Measurements from ENCODE around the gene FPR3. TPM values are rescaled to one million over a fixed set of nuclear protein-coding genes. Genes with fewer than 3 reads are reported as not detected.
"Not testable (repeated sequence)": the region's sequence is repeated elsewhere in the genome, so short reads cannot be mapped to it uniquely, and the experiment has no call there.

Gene FPR3
- total RNA-seq, 1 donor from 2014 or later, result 1.6 TPM

DNA sequence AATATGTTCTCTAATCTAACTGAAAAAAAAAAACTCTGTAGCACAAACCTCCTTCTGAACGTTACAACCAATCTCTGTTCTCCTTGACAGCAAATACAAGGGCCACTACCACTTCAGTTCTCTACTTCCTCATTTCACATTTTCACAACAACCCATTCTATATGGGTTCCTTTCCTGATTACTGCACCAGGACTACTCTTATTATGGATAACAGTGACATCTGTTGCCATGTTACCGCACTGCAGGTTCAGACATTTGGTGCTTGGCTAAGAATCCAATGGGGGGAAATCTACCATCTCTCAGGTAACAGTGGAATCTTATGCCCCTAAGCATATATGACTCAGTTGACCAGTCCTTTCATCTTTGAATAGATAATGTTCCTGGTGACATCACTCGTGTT lies 11.6 kb upstream of the FPR3 start:
- no peak for ATAC-seq
- DNase-seq (ENCODE audit: low spot score), result no peak

DNA sequence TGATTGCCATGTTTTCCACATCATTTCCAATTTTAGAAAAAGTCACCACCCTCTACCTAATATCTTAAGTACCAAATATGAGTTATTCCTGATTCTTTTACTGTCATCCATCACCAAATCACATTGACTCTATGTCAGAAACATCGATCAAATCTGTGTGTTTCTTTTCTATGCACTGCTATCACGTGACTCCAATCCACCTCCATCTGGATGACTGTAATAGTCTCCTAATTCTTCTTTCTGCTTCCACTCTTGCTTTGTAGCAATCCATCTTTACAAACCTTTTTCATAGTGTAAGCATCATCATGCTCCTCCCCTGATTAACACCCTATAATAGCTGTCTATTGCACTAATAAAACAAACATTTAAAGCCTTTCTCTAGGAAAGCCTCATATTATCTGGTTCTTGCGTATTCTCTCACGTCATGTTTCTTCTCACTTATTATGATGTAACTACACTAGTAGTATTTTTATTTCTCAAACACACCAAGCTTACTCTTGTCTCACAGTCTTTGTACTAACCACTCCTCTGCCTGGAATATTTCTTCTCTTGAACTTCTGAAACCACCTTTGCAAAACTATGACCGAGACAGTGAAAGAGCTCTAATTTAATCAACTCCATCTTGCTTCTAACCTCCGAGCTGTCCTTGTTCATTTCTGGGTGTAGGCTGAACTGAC lies 10.7 kb upstream of the FPR3 start:
- ATAC-seq (no peak), DNase-seq (ENCODE audit: low spot score) (no peak)

DNA sequence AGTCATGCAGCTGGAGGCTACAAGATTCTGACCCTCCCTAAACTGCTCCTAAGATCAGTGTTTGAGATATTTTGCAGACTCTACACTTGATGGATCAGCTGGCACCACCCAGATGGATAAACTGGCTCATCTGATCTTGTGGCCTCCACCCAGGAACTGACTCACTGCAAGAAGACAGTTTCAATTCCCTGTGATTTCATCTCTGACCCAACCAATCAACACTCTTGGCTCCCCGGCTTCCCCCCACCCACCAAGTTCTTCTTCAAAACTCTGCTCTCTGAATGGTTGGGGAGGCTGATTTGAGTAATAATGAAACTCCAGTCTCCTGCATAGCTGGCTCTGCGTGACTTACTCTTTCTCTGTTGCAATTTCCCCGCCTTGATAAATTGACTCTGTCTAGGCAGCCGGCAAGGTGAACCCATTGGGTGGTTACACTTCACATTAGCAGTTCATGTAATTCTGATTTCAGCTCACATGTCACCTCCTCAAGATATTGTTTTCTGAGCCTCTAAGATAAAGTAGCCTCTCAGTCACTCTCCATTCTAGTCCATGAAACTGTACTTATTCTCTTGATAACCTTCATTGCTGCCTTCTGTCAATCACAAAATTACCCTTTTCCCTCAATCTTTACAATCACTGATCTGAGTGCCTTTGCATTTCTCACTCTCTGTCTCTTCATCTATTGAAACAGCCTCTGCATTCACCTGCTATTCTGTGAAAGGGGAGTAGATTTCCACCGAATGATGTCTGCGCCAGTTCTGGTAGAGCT lies 9.9 kb upstream of the FPR3 start:
- DNase-seq (ENCODE audit: low spot score) (no peak), ATAC-seq (peak; percentile 31)

DNA sequence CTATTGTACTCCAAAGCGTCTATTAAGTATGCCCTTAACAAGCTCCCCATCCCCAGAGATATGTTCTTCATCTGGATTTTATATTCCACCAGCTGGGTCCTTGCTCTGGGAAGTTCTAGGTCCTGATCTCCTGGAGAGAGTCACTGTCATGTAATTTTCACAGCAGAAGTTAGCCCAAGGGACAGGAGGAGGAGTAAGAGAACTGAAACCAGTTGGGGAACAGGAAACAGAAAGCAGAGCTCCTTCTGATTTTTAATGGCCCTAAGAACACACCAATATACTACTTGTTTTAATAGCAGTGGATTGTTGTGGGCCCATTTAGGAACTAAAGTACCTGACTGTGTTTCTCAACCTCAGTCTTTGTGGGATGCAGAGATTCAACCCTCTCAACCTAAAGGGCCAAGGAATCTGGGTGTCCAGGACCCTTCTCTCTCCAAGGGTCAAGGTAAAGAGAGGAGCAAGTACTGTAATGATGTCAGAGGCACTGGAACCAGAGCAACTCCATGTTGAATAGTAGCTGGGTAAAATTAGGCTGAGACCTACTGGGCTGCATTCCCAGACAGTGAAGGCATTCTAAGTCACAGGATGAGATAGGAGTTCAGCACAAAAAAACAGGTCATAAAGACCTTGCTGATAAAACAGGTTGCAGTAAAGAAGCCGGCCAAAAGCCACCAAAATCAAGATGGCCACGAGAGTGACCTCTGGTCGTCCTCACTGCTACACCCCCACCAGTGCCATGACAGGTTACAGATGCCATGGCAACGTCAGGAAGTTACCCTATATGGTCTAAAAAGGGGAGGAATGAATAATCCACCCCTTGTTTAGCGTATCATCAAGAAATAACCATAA lies 8.1 kb upstream of the FPR3 start:
- no peak for DNase-seq (ENCODE audit: low spot score)
- ATAC-seq, result peak; percentile 29

DNA sequence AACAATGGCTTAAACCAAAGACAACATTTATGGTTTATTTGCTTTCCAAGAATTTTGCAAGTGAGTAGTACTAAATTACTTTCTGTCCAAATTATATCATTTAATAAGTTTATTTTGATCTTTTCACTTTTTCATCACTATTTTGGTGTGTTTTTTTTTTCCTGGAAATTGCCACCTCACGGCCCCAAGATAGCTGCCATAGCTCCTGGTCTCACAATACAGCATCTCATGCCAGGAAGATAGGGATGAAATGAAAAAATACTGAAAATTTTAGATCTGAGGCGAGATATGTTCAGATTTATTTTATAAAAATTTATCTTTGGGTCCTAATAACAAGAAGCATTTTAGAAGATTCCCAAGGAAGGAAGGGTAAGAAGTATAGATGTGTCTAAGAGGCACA lies 6.9 kb upstream of the FPR3 start:
- ATAC-seq, result no peak
- no peak for DNase-seq (ENCODE audit: low spot score)

DNA sequence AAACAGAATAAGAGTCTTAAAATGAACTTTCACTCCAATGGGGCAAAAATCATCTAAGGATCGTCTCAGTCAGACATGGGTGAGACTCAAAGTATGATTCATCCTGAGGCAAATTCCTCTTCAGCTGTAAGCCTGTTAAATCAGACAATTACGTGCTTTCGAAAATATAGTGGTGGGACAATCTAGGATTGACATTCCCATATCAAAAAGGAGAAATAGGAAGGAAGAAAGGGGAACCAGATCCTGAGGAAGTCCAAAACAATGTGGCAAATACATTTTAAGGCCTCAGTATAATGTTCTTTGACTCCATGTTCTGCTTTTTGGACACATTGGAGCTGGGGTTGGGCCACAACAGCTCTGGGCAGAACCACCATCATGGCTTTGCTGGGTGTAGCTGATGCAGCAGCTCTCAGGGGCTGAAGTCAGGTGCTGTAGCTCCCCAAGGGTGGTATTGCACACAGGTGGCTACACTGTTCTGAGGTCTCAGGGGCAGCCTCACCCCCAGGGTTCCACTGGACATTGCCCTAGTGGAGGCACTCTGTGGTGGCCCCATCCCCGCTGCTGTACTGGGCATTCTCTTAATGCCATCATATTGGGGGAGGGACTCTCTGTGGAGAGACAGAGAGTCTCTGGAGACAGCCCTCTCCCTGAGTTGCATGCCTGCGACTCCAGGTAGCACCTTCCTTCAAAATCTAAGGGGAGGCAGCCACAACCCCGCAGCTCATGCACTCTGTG lies 5.7 kb upstream of the FPR3 start:
- DNase-seq (ENCODE audit: low spot score), result no peak
- ATAC-seq, result peak; percentile 20

DNA sequence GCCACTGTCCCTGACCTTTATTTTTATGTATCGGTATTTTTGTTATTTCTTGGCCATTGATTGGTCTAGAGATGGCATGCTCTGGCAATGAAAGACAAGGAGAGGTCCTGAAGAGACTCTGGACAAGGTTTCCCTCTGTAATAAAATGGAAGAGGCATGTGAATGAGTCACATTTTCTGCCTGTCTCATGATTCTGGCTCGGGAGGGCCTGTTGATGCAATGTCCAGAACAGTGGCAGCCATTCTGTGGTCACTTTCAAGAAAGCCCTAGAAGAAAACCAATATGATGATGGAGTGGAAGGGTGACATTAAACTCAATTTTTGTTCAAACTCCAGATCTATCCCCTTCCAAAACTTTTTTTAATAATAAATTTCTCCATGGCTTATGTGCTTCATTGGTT lies 2.0 kb upstream of the FPR3 start:
- no peak for DNase-seq (ENCODE audit: low spot score)
- no peak for ATAC-seq

DNA sequence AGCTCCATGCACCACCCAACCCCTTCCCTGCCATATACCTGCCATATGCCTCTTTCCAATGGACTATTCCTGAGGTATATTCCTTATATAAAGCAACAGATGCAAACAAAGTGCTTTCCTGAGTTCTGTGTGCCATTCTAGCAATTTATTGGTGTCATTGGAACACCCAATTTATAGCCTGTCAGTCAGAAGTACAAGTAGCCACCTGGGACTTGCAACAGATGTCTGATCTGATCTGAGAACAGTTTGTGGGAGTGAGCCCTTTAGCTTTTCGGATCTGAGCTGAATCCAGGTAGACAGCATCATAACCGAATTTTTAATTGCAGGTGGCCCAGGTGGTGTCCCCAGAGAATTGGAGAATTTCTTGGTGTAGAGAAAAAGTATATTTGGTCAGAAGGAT lies 963 bp upstream of the FPR3 start:
- ATAC-seq (no peak), DNase-seq (ENCODE audit: low spot score) (no peak)

DNA sequence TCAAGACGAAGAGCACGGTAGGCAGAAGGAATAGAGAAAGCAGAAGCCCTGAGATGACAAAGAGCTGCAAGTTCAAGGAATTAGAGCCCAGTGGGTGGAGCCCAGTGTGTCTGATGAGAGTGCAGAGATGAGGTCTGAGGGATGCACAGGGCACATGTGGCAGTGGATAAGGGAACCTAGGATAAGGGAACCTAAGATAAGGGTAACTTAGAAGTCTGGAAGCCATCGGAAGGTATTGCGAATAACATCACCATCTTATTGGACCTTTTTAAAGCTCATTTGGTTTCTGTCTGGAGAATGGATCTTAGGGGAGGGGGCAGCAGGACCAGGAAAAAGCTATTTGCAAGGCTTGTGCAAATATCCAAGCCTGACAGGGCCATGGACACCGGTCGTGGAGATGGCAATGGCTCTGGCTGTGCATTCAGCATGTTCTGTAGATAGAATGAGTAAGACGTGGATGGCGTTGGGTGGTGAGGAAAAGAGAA lies 1.3 kb downstream of the FPR3 start:
- ATAC-seq (peak; percentile 13), DNase-seq (ENCODE audit: low spot score) (no peak)

DNA sequence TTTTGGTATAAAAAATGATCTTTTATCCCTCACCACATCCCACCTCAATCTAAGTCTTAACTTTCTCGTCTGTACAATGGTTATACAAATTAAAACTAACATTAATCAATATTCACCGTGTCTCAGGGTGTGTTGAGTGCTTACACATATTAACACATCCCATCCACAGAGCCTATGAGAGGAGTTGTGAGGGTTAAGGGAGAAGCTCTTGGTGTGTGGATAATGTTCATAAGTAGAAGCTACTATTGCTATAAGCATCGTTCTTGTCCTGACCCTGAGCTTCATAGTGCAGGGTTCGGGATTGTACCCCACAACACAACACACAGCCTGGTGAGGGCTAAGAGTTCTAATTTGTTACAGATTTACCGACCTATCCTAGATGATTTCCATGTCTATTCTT lies 2.5 kb downstream of the FPR3 start:
- ATAC-seq (no peak), DNase-seq (ENCODE audit: low spot score) (no peak)

DNA sequence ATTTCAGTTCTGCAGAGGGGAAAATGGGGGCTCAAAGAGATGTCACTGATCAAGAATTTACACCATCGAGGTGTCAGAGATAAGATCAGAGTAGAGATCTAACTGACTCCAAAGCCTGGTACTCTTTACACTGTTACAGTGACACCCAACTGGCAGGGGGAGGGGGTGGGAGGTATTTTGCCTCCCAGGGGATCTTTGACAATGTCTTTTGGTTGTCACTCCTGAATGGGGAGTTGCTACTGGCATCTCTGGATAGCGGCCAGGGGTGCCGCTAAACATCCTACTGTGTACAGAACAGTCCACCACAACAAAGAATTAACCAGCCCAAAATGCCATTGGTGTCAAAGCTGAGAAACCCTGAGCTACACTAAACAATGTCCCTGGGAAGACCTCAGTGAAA lies 3.1 kb downstream of the FPR3 start:
- DNase-seq (ENCODE audit: low spot score) (no peak), ATAC-seq (no peak)

DNA sequence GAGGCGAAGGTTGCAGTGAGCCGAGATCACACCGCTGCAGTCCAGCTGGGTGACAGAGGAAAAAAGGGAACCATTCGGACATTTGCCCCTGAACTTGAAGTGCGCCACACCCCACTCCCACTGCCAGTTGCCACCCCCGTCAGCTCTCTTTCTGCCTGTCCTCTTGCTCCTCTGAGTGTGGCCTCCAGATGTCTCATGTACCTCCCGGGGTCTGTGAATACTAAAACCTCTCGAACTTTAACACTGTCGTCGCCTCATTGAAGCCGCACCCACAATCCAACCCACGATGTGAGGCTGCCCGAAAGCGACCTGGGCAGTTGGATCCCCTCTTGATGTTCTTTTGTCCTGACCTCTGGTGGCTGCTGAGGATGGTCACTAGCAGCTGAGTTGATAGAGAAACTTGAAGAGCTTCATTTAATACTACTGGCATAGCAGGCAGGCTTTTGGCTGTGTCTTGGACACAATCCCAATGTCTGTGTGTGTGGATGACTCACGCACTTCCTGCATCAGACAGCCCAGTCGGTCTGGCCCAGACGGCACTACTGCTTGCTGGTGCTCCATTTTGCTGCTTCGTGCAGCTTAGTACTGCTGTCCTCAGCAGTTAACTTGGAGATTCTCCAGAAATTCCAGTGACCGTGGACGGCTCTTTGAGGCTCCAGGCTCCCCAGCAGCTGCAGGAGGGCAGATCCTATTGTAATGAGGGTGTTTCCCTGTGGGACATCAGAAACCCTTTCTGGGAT lies 4.2 kb downstream of the FPR3 start:
- DNase-seq (ENCODE audit: low spot score) (peak; percentile 62), ATAC-seq (peak; percentile 84)

DNA sequence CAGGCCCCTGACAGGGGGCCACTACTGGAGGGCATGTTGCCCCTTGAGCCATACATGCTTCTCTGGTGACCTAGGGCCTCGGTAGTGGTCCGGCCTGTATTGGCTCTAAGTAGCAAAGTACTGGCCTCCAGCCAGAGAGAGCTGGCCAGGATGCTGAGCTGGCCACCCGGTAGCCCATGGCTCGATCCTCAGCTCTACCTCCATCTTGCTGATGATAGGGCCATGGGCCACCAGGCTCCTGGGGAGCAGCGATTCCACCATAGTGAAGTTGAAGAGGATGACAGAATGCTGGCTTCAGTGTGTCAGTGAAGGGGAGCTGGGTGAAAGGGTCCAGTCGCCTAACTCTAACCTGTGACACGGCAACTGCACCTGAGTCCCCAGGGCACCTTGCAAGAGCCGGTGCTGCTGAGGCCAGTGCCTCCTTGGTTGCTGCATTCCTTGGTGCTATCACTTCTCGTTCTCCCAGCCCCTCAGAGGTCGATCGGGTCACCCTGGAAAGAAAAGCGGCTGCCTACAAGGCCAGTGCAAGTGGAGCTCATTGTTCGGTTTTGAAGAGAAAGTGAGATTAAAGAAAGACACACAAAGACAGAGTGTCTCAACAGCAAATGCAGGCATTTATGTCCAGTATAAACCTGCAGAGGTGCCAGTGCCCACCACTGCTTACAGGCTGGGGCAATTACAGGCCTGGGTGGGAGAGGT lies 5.0 kb downstream of the FPR3 start:
- DNase-seq (ENCODE audit: low spot score) (no peak), ATAC-seq (peak; percentile 33)

DNA sequence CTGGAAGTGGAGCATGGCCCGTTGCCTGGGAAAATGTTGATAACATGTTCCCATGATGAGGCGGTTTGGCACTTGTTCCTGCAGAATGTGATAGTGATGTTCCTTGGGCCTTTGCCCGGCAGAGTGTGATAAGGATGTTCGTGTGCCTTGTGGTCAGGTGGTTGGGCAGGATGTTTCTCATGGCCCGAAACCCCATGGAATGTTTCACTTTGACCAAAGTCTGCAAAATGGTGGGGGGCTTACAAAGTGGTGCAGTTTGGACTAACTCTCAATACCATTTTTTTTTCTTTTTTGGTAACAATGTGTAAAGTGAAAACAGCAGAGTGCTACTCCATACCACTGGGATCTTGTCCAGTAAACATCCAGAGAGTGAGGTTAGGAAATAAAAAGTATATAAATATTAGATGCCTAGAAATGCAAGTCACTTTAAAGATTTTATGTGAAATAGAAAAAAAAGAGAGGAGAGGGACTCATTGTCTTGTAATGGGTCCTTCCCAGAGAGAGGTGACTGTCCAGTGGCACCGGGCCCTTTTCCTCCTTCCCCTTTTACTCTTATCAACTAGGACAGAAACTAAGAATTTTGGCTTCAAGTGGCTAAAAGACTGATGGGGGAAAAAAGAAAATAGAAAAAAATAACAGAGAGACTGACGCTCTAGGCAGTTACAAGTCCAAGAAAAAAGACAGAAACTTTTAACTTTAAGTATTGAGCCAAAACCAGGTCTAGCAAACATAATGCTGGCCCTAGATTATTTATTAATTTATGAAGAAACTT lies 5.7 kb downstream of the FPR3 start:
- ATAC-seq (peak; percentile 51), DNase-seq (ENCODE audit: low spot score) (peak; percentile 57)

DNA sequence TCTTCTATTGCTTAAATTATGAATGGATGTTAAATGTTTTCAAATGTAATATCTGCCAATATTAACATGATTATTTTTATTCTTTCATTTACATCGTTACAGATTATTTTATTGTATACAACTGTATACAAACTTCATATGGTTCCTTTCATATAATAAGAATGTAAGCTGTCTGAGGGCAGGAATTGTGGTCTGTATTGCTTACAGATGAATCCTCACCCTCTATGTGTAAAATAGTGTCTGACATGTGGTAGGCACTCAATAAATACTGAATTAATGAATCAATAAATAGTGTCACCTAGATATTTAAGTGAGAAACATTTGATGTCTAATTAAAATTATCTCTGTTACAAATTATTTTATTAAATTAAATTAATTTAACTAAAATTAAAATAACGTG lies 7.8 kb downstream of the FPR3 start:
- DNase-seq (ENCODE audit: low spot score) (no peak), ATAC-seq (no peak)

DNA sequence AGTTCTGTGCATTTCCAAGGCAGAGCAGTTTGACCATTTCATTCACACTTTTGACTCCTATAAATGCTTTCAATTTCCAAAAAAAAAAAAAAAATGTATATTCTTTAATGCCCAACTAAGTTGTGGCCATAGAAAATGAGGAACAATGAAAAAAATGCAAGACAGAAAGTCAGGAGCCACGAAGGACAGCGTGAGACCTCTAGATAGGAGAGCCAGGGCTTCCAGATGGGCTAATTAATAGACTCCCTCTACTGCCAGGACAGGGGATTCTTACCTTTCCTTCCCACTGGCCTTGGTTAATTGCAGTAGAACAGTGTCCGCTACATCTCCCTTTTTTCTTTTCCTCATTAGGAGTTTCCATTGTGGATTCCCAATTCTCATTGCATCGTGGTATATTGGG lies 8.6 kb downstream of the FPR3 start:
- DNase-seq (ENCODE audit: low spot score) (no peak), ATAC-seq (no peak)

DNA sequence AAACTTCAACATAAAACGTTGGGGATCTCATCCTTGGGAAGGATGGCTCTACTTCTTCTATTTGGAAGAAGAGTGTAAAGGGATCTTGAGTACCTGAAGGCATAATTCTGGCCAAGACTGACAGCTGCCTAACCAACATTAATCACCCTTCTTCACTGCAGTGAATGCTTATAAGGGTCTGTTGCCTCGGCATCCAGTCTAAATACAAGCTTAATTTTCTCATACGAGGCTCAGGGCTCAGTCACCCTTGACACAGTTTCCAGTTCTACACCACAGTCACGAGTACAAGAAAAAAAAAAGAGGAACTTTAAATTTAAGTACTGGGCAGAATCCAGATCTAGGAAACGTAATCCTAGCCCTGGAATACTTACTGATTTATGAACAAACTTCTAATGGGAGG lies 9.0 kb downstream of the FPR3 start:
- DNase-seq (ENCODE audit: low spot score) (no peak), ATAC-seq (no peak)

DNA sequence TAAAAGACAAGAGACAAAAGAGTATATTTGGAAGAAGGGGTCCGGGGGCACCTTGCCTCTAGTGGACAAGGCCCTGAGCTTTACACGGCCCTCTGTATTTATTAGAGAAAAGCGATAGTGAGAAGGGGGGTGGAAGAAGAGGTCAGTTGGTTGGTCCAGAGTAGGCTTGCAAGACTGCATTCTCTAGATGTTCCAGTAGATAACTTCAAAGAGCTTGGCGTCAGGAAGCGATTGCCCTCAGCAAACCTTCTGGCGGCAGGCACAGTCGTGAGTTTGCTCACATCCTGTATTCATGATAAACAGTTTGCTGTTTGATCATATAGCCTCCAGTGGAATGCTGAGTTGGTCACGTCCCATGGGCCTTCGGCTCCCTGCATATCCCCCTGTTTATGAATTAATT lies 9.8 kb downstream of the FPR3 start:
- DNase-seq (ENCODE audit: low spot score); ATAC-seq: not testable (repeated sequence)

DNA sequence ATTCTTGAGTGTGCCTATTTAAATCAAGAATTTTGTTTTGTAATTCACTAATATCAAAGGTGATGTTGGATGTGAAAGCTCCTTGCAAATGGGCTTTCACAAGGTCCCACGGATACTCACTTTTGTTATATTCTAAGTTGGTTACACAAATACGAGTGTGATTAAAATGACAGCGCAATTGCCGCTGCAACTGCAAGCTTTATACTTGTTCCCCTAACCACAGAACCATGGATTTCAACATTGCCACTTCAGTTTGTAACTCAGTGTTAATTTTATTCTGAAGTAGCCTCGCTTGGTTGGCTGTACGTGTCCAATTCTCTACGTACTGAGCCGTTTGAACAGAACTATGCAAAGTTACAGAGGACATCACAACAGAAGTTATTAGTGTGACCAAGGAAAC lies 10.4 kb downstream of the FPR3 start:
- not testable (repeated sequence) for DNase-seq (ENCODE audit: low spot score); ATAC-seq
